ENCODE data around the gene FCHSD2.

FCHSD2 gene

DNA sequence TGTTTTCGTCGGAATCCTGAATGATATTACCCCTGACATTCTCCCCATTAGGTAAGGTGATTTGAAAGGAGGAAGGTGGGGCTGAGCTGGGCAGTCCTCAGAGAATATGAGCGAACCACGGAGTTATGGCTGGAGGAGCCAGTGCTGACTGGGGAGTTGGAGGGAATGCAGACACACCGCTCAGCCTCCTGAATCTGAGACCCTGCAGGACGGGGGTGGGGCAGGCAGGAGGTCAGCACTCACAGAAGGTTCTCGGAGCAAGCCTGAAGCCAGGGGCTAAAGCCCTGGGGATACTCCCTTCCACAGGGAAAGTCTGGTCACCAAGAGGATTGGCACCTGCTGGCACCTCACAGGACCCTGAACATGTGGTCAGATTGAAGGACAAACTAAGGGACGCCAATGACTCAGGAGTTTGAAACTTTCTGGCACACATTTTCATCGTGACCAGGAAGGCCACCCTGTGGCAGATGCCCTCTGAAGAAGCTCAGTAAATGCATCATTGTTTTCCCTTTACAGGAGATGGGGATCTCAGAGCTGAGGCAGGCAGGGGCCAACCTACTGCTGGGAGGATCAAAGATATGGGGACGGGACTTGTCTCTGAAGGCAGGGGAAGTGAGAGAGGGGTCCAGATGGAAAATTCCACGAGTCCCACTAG lies 26.9 kb upstream of the FCHSD2 start:
- H3K4me1 ChIP-seq (ENCODE audit: control insufficient read depth, insufficient read depth, low read length), result peaks cover 2% of the 10 kb centered on the region
- H3K4me3 ChIP-seq (ENCODE audit: low read depth, low read length), result no peak overlapping the region
- no peaks in the 10 kb centered on the region for H3K27me3 ChIP-seq (ENCODE audit: control insufficient read depth, insufficient read depth, low read length)
- no peaks in the 10 kb centered on the region for H3K9me3 ChIP-seq (ENCODE audit: control insufficient read depth, insufficient read depth, low read length)
- H3K36me3 ChIP-seq (ENCODE audit: control insufficient read depth, insufficient read depth, low read length), result no peaks in the 10 kb centered on the region
- no peak overlapping the region for H3K9ac ChIP-seq (ENCODE audit: low read depth, low read length)

DNA sequence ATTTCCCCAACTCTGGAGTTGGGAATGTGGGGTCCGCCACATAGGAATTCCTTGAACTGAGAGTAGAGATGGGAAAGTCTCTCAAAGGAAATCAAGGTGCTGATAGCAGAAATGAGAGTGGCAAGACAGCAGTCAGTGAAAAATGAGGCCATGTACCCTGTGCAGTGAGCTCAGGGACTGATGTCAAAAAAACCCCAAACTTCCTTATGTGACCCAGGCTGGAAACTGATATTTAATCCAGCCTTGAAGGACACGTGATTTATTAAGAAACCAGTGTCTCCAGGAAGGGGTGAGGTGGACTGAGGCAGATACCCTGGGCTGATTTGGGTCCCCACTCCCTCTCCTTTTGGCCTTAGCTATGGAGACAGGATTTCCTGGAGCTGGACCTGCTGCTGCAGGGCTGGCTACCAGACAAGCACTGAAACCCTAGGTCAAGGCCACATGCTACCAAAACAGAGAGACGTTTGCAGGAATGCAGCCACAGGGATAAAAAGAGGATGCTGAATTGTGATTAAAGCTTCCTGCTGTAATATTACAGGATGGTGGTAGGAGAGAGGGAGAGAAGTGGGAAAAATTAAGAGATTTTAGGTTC lies 25.3 kb upstream of the FCHSD2 start:
- Histone ChIP-seq H3K9ac (ENCODE audit: low read depth, low read length) (no peak overlapping the region), H3K4me1 (ENCODE audit: control insufficient read depth, insufficient read depth, low read length) (peaks cover 2% of the 10 kb centered on the region), H3K9me3 (ENCODE audit: control insufficient read depth, insufficient read depth, low read length) (no peaks in the 10 kb centered on the region), H3K4me3 (ENCODE audit: low read depth, low read length) (no peak overlapping the region), H3K36me3 (ENCODE audit: control insufficient read depth, insufficient read depth, low read length) (no peaks in the 10 kb centered on the region), H3K27me3 (ENCODE audit: control insufficient read depth, insufficient read depth, low read length) (no peaks in the 10 kb centered on the region)

DNA sequence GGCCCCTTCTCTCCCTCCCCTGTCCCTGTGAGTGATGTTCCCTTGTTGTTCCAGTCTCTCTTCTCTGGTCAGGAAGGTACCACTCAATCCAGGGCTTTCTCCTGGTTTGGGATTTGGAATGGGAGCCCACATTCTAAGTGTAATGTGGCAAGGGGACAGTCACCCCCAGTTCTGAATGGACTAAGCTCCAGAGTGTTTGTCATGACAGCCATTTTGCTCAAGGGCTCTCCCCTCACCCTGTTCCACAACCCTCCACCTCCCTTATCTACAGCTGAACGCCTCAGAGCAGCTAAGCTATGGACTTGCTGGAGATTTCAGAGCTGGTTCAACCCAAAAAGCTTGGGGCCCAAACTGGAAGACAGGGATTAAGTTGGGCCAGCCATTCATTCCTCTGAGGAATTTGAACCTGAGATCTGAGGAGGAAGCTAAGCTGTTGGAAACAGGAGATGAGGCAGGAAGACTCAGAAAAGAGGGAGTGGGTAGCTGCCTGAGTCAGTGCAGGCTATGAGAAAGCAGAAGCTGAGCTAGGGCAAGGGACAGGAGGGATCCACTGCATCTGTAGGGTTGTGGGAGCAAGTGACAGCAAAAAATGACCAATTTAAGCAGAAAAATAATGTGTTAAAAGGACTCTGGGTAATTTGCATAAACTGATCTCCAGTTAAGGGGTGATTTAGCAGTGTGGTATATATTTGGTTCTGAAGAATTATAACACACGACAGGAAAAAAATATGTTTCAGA lies 22.9 kb upstream of the FCHSD2 start:
- Histone ChIP-seq H3K9me3 (ENCODE audit: control insufficient read depth, insufficient read depth, low read length) (no peaks in the 10 kb centered on the region), H3K9ac (ENCODE audit: low read depth, low read length) (no peak overlapping the region), H3K27me3 (ENCODE audit: control insufficient read depth, insufficient read depth, low read length) (no peaks in the 10 kb centered on the region), H3K4me1 (ENCODE audit: control insufficient read depth, insufficient read depth, low read length) (peaks cover 2% of the 10 kb centered on the region), H3K36me3 (ENCODE audit: control insufficient read depth, insufficient read depth, low read length) (no peaks in the 10 kb centered on the region), H3K4me3 (ENCODE audit: low read depth, low read length) (no peak overlapping the region)

DNA sequence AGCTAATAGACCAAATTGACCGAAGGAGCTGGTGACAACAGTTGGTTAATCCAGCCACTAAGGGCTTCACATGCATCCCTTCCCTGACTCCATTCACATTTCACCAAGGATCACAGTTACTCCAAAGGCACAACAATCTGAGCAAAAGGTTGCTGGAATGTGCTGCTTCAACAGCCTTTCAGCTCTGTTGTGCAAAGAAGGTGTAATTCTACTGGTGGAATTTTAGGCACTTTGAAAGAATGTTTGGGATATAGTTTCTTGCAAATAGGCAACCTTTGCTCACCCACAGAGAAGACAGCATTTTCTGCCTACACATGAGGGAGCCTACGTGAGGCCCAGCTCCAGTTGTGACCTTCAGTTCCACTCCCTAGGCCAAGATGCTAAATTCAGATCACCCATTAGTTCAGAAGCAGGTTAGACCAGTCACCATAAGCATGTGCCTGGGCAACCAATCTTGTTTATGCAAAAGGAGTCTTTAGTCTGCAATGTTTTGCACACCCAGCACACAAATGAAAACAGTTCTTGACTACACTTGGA lies 21.6 kb upstream of the FCHSD2 start:
- no peak overlapping the region for H3K9ac ChIP-seq (ENCODE audit: low read depth, low read length)

GRCh38 chr11:73162196-73162740 lies 20.1 kb upstream of the FCHSD2 start:
- Histone ChIP-seq H3K9me3 (ENCODE audit: control insufficient read depth, insufficient read depth, low read length) (no peaks in the 10 kb centered on the region), H3K27me3 (ENCODE audit: control insufficient read depth, insufficient read depth, low read length) (no peaks in the 10 kb centered on the region), H3K36me3 (ENCODE audit: control insufficient read depth, insufficient read depth, low read length) (no peaks in the 10 kb centered on the region), H3K4me3 (ENCODE audit: low read depth, low read length) (no peak overlapping the region), H3K4me1 (ENCODE audit: control insufficient read depth, insufficient read depth, low read length) (no peaks in the 10 kb centered on the region), H3K9ac (ENCODE audit: low read depth, low read length) (no peak overlapping the region)

More for the DNA sequence above, 21.6 kb upstream of the FCHSD2 start:
- Histone ChIP-seq H3K9me3 (ENCODE audit: control insufficient read depth, insufficient read depth, low read length) (no peaks in the 10 kb centered on the region), H3K4me1 (ENCODE audit: control insufficient read depth, insufficient read depth, low read length) (no peaks in the 10 kb centered on the region), H3K4me3 (ENCODE audit: low read depth, low read length) (no peak overlapping the region), H3K27me3 (ENCODE audit: control insufficient read depth, insufficient read depth, low read length) (no peaks in the 10 kb centered on the region), H3K36me3 (ENCODE audit: control insufficient read depth, insufficient read depth, low read length) (no peaks in the 10 kb centered on the region)

- Histone ChIP-seq H3K36me3 (ENCODE audit: control insufficient read depth, insufficient read depth, low read length) (no peaks in the 10 kb centered on the region), H3K9me3 (ENCODE audit: control insufficient read depth, insufficient read depth, low read length) (no peaks in the 10 kb centered on the region), H3K27me3 (ENCODE audit: control insufficient read depth, insufficient read depth, low read length) (no peaks in the 10 kb centered on the region), H3K4me1 (ENCODE audit: control insufficient read depth, insufficient read depth, low read length) (no peaks in the 10 kb centered on the region), H3K4me3 (ENCODE audit: low read depth, low read length) (no peak overlapping the region), H3K9ac (ENCODE audit: low read depth, low read length) (no peak overlapping the region)
These were observed 18.1 kb upstream of the FCHSD2 start for GRCh38 chr11:73160005-73160760.

- no peaks in the 10 kb centered on the region for H3K9me3 ChIP-seq (ENCODE audit: control insufficient read depth, insufficient read depth, low read length)
- H3K4me1 ChIP-seq (ENCODE audit: control insufficient read depth, insufficient read depth, low read length), result no peaks in the 10 kb centered on the region
- H3K36me3 ChIP-seq (ENCODE audit: control insufficient read depth, insufficient read depth, low read length), result no peaks in the 10 kb centered on the region
- no peaks in the 10 kb centered on the region for H3K27me3 ChIP-seq (ENCODE audit: control insufficient read depth, insufficient read depth, low read length)
- no peak overlapping the region for H3K9ac ChIP-seq (ENCODE audit: low read depth, low read length)
- no peak overlapping the region for H3K4me3 ChIP-seq (ENCODE audit: low read depth, low read length)
These were observed 17.2 kb upstream of the FCHSD2 start for GRCh38 chr11:73159297-73159696.

DNA sequence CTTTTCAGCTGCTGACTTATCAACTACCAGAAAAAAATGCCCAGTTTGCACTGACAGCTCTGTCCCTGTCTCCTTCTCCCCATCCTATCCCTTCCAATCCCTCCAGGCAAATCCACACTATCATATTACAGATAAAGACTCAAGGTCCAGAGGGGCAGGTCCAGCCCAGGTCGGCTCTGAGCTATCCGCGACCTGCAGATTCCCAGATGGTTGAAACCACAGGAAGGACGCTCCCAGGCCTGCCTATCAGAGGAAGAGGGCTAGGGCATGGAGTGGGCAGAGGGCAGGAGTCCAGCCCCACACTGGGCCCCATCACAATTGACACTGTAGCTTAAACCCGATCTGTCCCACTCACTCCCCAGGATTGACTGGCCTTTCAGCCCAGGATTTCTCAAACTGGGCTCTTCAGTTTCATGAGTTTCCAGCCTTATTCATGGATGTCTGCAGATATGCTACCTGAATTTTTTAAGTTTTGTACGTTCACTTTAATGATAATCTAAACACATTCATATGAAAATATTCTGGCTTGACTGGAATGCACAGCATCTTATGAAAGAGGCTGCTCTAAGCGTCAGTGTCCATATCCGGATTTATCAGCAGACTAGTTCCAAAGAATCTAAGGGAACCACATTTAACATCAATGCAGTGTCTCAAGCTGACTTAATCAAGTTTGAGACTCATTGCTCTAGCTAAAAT lies 16.4 kb upstream of the FCHSD2 start:
- H3K36me3 ChIP-seq (ENCODE audit: control insufficient read depth, insufficient read depth, low read length), result no peaks in the 10 kb centered on the region
- H3K9me3 ChIP-seq (ENCODE audit: control insufficient read depth, insufficient read depth, low read length), result no peaks in the 10 kb centered on the region
- no peaks in the 10 kb centered on the region for H3K27me3 ChIP-seq (ENCODE audit: control insufficient read depth, insufficient read depth, low read length)
- peaks cover under 1% of the 10 kb centered on the region for H3K4me1 ChIP-seq (ENCODE audit: control insufficient read depth, insufficient read depth, low read length)
- no peak overlapping the region for H3K9ac ChIP-seq (ENCODE audit: low read depth, low read length)
- H3K4me3 ChIP-seq (ENCODE audit: low read depth, low read length), result no peak overlapping the region

DNA sequence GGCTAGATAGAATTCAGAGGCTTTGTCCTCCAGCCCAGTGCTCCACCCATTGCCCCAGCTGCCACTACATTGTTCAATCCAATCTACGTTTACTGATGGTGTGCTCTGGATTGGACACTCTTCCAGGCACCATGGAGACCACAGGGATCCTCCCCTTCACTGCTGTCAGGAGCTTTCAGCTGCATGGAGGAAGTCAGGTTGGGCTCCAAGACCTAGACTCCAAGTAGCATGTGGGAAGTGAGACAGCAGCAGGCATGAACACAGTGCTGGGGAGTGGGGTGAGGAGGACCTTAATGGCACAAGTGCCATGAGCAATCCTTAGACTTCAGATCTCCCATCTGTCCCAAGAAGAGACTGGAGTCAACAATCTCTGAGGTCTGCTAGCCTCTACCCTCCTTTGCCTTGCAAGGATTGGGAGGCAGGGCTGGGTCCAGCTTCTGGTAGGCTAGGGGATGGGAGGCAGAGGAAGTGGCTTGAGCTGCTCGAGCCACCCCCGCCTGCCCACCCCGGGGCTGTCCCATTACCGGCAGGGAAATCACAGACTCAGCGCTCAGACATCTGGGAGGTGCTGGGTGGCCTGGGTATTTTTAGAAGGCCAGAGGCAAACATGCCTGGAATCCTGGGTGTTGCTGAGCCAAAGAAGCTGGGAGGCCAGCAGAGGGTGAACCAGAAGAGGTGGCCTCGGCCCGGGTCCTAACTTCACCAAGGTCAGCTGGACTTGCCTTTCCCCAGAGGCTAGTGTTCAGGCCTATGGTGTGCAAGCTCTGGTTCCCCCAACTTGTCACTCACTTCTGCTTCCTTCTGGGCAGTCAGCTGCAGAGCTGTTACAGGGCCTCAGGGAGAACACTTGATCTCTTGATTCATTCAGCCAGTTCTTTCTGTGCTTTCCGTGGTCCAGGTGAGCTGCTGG lies 15.2 kb upstream of the FCHSD2 start:
- no peak overlapping the region for H3K9ac ChIP-seq (ENCODE audit: low read depth, low read length)
- no peaks in the 10 kb centered on the region for H3K9me3 ChIP-seq (ENCODE audit: control insufficient read depth, insufficient read depth, low read length)
- no peaks in the 10 kb centered on the region for H3K27me3 ChIP-seq (ENCODE audit: control insufficient read depth, insufficient read depth, low read length)
- no peak overlapping the region for H3K4me3 ChIP-seq (ENCODE audit: low read depth, low read length)
- H3K4me1 ChIP-seq (ENCODE audit: control insufficient read depth, insufficient read depth, low read length), result peaks cover 6% of the 10 kb centered on the region
- no peaks in the 10 kb centered on the region for H3K36me3 ChIP-seq (ENCODE audit: control insufficient read depth, insufficient read depth, low read length)

DNA sequence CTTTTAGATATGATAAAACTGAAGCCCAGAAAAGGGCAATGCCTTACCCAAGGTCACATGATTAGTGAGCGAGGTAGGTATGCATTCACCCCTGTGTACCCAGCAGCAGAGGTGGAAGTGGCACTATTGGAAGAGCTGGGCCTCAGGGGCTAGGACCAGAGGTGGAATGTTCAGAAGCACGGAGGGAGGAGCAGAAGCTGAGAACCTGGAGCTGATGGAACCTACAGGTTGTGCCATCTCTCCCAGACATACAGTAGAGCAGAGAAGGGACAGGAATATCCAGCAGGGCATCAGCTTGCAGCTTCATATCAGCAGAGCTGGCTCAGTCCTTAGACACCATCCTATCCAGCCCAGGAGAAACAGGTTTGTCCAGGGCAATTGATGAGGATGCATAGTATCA lies 14.6 kb upstream of the FCHSD2 start:
- H3K9ac ChIP-seq (ENCODE audit: low read depth, low read length), result no peak overlapping the region
- H3K4me3 ChIP-seq (ENCODE audit: low read depth, low read length), result no peak overlapping the region
- peaks cover 6% of the 10 kb centered on the region for H3K4me1 ChIP-seq (ENCODE audit: control insufficient read depth, insufficient read depth, low read length)
- no peaks in the 10 kb centered on the region for H3K36me3 ChIP-seq (ENCODE audit: control insufficient read depth, insufficient read depth, low read length)
- H3K27me3 ChIP-seq (ENCODE audit: control insufficient read depth, insufficient read depth, low read length), result no peaks in the 10 kb centered on the region
- no peaks in the 10 kb centered on the region for H3K9me3 ChIP-seq (ENCODE audit: control insufficient read depth, insufficient read depth, low read length)
